Right lung (tissue), 5 donors: ENCODE measurements around the gene FKBP1A. TPM values are rescaled to one million over a fixed set of nuclear protein-coding genes. Genes with fewer than 3 reads are reported as not detected.
"Not testable (repeated sequence)": the region's sequence is repeated elsewhere in the genome, so short reads cannot be mapped to it uniquely, and the experiment has no call there.

ENCODE experiments used
- DNase-seq, 2 donors: peaks; one replicate each; pipeline ENCODE4 v3.0.0-alpha.2; 2013
- polyA plus RNA-seq, 5 donors: library from polyadenylated mRNA; unstranded; fragments of 120-200 nt; gene quantifications; one replicate each; pipeline versions ENCODE4 v1.2.1 to v1.2.3, GENCODE V29; 2013; ENCODE audit warnings: inconsistent platforms in 1 of 5, low replicate concordance in 1 of 5; ENCODE audit not compliant: insufficient read length in 5 of 5, insufficient read depth in 1 of 5

The FKBP1A gene
- polyA plus RNA-seq, 5 donors, result 439 to 529 (median 459) TPM

DNA sequence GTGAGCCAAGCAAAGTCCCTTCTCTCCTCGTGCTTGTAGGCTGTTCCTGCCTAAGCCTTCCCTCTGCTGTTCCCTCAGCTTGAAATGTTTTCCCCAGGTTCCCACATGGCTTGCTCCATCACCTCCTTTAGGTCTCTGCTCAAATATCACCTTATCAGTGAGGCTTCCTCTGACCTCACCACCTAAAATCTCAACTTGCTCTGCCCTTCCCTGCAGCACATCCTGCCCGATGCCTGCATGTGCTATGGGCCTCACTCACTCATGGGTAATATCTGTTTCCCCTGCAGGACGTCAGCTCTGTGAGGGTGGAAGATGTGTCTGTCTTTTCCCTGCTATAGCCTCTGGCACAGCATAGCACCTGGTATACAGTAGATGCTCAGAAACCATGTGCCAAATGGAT, 29.9 kb upstream of the FKBP1A start:
- no peak for DNase-seq

DNA sequence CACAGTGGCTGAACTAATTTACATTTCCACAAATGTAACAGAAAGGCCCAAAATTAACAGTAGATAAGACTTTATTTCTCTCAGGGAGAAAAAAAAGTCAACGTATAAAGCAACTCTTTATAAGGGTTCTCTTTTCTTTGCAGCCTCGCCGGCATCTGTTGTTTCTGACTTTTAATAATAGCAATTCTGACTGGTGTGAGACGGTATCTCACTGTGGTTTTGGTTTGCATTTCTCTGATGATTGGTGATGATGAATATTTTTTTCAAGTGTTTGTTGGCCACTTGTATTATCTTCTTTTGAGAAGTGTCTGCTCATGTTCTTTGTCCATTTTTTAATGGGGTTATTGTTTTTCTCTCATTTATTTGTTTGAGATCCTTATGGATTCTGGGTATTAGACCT, 27.2 kb upstream of the FKBP1A start:
- no peak for DNase-seq

DNA sequence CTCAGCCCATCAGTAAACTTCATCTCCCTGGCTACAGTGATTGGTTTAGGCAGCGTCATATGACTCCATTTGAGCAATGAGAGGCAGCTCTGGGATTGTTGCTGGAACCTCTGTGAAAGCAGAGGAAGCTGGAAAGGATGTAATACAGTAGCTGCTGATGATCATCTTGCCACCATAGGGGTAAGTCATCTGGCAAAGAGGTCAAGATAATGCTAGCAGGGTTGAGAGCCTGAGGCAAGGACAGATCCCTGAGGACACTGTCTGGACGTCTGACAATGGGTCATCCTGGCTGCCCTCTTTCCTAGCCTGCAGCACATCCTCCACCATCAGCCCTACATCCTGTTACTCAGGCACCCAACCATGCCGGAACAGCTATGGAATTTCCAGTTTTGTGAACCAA, 25.5 kb upstream of the FKBP1A start:
- no peak for DNase-seq

DNA sequence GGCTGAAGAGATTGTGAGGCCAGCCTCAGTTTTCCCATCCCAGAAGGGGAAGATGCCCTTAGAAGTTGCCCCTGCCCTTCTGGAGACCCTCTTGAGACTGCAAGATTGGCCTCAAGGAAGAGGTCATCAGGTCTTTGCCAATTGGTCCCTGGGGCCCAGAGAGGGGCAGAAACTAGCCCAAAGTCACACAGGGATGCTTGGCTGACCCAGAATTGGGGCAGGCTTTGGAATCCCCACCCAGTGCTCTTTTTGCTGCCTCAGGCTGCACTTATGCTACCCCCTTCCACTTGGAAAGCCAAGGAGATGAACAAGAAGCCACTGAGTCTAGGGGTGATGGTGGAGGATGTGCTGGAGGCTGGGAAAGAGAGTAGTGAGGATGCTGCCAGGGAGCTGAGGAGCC, 24.9 kb upstream of the FKBP1A start:
- DNase-seq, result no peak

DNA sequence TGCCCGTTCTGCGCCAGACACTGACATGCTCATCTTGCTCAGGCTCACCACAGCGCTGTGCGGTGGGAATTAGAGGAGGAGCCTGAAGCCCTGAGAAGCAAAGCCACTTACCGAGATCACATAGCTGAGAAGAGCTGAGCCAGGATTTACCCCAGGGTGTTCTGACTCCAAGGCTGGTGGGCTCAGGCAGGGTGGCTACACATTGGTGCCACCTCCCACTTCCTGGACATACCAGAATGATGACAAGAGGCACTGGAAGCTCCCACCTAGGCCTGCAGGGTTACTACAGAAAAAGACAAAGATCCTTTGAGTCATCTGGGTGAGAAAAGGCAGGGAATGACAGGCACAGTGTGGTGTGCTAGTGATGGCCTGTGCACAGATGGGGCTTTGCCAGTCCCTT, 24.4 kb upstream of the FKBP1A start:
- no peak for DNase-seq

DNA sequence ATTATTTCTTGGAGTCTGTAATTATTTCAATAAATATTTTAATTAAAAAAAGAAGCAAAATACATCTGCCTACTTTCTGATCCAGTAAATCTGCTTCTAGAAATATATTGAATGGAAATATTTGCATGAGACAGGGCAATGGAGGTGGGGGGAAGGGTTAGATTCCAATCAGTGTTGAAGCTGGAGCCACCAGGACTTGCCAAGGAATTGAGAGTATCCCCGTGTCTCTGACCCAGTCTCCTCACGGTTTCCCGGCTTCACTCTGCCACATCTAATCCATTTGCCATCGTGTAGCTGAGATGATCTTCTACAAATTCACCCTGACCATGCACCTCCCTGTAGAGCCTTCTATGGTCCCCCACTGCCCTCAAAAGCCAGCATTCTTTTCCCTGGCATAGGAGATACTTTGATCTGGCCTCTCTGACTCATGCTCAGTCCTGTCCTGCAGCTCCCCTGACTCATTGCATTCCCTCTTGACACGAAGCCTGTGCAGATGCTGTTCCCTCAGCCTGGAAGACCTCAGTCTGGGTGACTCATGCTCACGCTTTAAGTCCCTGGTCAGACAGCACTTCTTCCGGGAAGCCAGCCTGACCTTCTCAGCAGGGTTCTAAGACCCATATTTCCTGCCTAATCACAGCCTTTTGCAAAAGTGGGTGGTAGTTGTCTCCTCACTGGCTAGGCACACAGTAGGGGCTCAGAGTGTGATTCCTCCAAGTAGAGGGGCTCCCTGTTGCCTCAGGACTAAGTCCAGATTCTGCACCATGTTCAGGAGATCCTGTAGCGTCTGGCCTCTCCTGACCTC, 23.0 kb upstream of the FKBP1A start:
- DNase-seq, result no peak

DNA sequence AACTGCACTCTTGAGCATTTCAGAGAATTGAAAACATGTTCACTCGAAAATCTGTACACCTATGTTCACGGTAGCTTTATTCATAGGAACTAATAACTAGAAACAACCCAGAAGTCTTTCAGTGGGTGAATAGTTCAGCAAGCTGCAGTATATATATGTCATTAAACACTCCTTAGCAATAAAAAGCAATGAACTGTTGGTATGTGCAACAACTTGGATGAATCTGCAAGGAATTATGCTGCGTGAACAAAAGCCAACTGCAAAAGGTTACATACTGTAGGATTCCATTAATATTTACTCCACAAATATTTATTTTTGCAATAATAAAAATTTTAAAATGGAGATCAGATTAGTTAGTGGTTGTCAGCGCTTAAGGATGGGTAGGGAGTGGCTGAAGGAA, 22.1 kb upstream of the FKBP1A start:
- no peak for DNase-seq

DNA sequence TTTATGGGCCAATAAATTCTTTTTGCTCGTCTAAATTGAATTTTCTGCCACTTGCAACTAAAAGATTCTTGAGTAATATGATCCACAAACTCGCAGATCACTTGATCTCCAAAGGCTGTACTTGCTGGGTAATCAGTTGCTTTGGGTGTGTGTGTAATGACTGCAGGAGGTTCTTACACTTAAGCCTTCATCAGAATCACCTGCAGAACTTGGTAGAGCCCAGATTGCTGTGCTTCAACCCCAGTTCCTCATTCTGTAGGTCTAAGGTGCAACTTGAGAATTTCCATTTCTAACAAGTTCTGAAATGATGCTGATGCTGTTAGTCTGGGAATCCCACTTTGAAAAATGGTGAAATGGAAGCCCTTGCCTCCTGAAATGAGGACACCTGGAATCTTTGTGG, 12.9 kb upstream of the FKBP1A start:
- DNase-seq, result no peak

DNA sequence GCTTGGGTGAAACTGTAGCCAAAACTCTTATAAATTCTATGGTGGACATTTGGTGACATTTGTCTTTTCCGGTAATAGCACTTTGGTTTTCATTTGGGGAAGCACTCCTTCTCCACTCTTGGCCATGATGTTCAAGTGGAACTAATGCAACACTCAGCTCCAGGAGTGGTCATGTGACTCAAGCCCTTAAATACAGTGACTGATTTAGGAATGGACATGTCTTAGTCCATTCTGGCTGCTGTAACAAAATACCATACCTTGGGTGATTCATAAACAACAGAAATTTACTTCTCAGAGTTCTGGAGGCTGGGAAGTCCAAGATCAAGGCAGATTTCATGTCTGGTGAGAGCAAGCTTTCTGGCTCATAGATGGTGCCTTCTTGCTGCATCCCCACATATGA, 10.8 kb upstream of the FKBP1A start:
- no peak for DNase-seq

DNA sequence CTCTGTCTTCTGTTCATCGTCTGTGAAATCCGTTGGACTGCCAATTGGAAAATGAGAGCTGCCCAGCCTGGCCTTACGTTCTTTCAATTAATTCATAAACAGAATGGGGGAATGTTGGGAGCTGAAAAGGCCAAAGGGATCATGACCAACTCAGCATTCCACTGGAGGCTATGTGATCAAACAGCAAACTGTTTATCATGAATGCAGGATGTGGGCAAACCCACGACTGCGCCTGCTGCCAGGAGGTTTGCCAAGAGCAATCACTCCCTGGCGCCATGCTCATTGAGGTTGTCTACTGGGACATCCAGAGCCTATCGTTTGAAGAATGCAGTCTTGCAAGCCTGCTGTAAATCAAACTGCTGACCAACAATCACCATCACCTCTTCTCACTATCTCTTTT, 9.3 kb upstream of the FKBP1A start:
- no peak for DNase-seq

DNA sequence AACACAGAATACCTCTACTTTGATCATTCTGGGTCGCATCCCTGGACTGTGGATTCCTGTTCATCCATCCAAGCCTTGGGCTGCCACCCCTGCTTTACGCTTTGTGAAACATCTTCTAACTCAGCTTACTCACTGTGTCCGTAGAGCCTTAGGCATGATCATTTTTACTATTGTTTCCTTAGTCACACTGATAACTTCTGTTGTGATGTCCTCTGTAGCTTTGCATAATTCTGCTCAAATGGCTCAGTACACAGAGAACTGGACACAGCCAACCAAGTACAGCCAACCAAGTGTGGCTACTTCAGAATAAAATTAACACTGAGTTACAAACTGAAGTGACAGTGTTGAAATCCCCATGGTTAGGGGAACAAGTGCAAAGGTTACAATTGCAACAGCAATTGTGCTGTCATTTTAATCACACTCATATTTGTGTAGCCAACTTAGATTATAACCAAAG, 8.6 kb upstream of the FKBP1A start:
- no peak for DNase-seq

DNA sequence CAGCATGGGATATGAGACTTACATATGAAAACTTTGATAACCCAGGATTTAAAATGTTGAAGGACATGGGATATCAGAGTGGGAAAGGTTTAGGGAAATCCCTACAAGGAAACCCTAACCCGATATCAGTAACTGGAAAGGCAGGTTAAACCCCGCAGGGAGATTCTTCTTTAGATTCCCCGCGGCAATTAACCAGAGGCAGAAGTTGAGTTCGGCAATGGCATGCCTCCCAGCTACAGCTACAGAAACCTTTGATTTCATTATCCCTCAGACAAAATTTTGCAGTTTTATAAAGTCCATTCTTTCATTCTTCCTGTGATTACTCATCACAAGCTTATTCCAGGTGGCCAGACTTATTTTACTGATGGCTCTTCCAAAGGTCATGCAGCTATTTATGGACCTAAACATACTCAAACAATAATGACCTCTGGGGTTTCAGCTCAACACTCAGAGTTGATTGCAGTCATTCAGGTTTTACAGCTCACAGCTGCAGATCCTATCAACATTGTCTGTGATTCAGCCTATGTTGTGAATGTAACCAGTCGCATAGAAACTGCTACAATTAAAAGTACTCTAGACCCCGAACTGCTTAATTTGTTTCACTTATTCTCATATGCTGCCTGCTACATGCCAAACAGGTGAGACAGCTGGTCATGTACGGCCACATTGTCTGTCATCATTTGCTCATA, 7.0 kb upstream of the FKBP1A start:
- DNase-seq, result not testable (repeated sequence)

DNA sequence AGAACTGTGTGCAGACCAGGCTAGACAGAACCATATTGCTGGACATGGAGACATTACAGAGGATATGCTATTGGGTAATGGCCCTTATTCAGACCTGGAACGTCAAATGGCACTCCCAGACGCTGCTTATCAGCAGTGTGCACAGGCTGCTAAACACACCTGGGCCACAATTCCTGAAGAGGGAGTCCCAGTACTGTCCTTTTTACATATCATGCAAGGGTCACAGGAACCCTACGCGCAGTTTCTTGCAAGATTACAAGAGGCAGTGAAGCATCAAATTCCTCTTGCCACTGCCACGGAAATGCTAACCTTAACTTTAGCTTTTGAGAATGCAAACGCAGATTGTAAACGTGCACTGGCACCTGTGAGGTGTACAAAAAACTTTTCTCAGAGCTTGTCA, 5.3 kb upstream of the FKBP1A start:
- DNase-seq, result not testable (repeated sequence)

DNA sequence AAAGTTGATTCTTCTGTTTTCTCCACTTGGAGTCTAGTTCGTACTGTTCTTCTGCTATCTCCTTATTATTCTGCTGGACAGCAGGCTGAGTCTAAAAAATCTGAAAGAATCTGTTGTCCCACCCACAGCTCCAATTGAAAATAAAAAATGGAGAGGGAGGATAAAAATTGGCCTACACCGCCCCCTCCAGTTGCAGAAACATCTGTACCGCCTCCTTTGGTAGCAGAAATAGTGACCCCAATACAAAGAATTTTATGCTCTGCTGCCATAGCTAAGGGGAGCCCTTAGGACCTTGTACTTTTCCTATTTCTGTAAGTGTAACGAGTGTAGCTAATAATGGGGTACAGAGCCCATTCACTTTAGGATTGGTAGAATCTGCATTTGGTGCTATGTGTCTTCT, 4.9 kb upstream of the FKBP1A start:
- no peak for DNase-seq

DNA sequence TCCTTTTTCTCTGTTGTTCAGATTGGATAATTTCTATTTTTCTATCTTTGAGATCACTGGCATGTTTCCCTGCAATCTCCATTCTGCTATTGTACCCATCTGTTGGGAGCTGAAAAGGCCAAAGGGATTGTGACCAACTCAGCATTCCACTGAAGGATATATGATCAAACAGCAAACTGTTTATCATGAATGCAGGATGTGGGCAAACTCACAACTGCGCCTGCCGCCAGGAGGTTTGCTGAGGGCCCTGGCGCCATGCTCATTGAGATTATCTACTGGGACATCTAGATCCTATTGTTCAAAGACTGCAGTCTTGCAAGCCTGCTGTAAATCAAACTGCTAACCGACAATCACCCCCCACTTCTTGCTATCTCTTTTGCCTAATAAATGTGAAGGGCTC, 3.8 kb upstream of the FKBP1A start:
- no peak for DNase-seq

DNA sequence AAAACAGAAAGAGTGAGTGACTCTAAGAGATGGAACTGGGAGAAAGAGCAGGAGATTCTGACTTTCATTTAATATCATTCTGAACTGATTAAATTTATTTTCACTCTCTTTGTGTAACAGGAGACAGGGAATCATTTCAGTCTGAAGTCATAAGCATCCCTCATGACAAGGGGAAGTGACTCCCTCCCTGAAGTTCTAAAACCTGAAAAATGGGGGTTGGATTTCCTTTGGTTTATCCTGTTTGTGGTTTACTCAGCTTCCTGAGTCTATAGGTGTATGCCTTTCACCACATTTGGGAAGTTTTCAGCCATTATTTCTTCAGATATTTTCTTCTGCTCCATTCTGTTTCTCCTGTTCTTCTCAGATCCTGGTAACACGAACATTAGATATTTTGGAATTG, 3.4 kb upstream of the FKBP1A start:
- no peak for DNase-seq

DNA sequence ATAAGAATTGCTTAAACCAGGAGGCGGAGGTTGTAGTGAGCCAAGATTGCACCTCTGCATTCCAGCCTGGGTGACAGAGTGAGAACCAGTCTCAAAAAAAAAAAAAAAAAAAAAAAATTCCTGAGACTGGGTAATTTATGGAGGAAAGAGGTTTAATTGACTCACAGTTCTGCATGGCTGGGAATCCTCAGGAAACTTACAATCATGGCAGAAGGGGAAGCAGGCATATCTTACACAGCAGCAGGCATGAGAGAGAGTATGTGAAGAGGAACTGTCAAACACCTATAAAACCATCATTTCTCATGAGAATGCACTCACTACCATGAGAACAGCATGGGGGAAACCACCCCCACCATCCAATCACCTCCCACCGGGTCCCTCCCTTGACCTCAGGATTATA, 1.8 kb upstream of the FKBP1A start:
- no peak for DNase-seq

DNA sequence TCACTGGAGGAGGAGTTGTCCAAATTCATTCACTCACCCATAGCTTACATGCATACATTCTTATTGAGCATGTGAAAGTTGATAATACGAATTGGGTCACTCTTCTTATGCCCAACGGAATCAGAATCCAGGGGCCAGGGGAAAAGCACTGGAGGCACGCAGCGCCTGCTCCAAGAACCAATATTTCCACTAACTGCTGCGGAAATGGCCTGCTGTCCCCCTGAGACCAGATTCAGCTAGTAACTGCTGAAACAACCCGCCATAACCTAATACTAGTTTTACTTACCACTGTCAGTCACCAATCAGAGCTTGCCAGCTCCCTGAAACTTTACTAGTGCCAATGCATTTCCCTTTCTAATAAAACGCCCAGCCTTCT, 641 bp upstream of the FKBP1A start:
- DNase-seq, result no peak

DNA sequence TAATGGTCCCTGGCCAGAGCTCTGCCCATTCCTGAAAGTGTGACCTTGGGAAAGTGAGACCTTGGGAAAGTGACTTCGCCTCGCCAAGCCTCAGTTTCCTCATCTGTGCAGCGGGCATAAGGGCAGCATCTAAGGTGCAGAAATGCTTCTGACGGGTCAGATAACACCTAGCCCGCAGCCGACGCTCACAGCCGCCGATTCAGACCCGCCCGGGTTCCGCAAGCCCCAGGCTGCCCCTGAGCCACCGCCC, 486 bp downstream of the FKBP1A start:
- no peak for DNase-seq

DNA sequence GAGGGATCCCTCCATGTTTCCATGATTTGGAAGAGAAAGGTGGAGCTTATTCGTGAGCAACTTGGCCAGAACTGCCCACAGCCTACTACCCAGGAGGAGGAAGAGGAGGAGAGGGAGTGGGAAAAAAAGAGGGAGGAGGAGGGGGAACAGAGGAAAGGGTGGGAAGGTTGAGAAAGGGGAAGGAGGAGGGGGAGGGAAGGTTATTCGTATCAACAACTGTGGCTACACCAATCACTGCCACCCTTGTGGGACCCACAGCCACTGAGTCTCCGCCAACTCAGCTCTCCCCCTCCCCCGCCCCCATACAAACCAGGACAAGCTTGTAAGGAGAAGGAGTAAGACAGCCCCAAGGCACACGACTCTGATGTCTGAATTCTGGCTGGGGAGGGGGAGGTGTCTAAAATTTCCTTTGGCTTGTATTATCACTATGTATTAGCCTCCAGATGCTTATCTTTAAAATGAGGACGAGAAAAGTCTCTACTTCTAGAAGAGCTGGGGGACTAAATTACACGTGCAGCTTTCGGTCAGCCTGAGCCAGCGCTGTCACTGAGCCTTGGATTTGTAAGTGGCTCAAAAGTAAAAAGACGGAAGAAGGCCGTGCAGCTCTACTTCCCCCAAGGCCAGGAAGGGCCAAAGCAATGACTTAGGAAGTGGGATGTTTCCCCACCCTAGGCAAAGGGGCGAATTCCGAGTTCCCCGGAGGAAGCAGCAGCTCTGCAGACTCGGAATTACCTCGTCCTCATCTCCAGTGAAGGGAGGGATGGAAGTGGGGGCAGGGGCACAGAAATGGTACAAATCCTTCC, 1.0 kb downstream of the FKBP1A start:
- no peak for DNase-seq

DNA sequence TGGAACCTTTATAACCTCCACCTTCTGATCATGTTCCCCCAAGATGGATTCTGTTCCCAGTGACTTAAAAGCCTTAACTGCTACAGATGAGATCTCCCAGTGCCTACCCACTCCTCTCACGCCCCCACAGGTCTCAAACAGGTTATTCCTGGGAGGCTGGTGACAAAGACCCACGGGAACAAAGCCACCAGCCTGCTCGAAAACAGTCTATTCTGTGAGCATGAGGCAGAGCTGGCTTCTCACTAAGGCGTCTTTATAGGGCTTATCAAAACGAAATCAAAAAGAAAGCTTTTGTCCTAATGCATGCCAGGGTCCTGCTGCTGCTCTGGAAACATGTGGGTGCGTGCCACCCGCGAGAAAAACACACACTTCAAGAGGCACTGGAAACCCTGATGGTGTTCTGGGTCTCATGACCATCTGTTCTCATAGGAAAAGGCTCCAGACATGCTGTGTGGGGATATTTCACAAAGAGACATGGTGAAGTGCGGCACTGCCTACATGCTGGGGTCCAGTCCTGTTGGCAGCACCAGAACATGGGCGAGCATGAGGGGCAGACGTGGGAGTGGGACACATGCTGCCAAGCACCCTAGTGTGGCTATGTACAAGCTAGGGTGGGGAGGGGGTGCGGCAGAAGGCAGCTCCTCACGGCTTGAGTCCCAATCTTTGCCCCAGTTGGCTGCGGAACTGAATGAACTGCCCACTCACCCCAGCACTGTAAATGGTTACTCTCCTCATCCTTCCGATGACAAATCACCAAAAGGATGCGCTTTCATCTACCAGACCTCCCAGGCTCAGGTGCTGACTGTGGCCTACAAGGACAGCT, 2.1 kb downstream of the FKBP1A start:
- no peak for DNase-seq
